GM18951 (cell line): ENCODE data around the gene PACC1.

Source experiments
- POLR2A ChIP-seq: IDR thresholded peaks from 4 replicates; pipeline ENCODE4 v1.6.1; 2011; ENCODE audit warnings: mild to moderate bottlenecking; ENCODE audit not compliant: insufficient read length, insufficient read depth; ENCODE audit errors: extremely low read depth
- in situ Hi-C: fragments of 300-500 bp; cut with MboI; formaldehyde crosslinking; loops from one replicate; pipeline ENCODE4 v1.12.0; 2022; ENCODE audit warnings: low sequenced_read_pairs, mixed read lengths, inconsistent platforms; ENCODE audit not compliant: unreplicated experiment

Gene PACC1

DNA sequence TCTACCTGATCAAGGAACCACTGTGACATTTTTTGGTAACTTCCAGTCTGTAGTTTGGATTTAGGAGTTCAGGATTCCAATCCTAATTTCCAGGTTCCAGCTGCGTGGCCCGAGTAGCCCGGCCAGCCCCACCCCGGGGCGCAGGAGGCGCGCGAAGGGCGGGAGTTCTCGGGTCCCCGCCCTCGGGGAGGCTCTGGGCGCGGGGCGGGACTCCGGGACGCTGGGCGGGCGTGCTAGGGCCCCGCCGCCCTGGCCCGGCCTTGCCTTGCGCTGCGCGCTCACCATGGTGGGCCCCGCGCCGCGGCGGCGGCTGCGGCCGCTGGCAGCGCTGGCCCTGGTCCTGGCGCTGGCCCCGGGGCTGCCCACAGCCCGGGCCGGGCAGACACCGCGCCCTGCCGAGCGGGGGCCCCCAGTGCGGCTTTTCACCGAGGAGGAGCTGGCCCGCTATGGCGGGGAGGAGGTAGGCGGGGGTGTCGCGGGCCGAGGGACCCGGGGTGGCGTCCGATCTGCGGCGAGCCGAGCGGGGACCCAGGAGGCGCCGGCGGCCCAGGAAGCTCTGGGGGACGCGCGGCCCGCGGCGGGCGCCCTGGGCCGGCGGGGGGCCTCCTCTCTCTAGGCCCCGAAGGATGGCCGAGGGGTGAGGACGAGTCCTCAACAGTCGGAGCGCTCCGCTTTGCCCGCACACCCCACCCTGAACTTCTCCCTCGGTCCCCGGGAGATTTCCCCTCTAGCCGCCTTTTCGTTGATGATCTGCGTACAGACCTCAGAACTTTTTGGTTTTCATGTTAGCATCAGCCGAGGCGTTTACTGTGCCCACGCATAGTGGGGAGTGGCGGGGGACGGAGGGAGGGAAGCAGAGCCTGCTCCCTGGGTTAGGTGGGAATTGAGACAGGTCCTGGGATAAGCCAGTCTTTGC lies 18.2 kb upstream of the PACC1 start, which contains the start of gene NENF:
TSS of gene NENF (plus strand) at position 260 of the 916 bp plus-strand sequence. CDS start at position 284, 24 bp downstream.
- in situ Hi-C loops: no loop called here
- TF ChIP-seq POLR2A: peak; percentile 91

DNA sequence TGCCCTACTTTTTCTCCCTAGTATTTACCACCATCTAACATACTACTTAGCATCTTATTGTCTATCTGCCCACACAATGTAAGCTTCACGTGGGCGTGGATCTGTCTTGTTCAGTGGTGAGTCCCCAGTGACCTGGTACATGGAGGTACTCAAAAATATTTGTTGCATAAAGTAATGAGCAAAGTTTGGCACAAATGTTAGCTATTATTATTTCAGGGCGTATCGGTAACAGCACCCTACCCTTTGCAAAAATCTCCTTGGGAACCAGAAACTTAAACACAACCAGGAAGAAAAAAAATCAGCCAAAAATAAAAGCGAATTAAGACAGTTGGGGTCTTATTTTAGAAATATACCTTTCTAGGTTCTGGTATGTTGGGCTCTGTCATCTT lies 17.6 kb upstream of the PACC1 start:
- in situ Hi-C loops: no loop called here
- TF ChIP-seq POLR2A: no peak

DNA sequence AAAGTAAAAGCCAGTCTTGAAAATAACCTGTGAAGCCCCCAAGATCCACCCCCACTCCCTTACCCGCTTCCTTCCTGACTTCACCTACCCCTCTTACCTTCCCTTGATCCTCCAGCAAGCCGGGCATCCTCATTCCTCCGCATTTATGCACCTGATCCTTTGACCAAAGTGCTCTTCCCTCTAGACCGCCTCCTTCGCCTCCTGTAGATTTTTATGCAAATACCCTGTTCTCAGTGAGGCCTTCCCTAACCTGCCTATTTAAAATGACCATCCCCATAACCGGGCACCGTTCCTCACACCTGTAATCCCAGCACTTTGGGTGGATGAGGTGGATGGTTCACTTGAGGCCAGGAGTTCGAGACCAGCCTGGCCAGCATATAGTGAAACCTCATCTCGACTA lies 17.0 kb upstream of the PACC1 start:
- in situ Hi-C loops: no loop called here
- TF ChIP-seq POLR2A: no peak

DNA sequence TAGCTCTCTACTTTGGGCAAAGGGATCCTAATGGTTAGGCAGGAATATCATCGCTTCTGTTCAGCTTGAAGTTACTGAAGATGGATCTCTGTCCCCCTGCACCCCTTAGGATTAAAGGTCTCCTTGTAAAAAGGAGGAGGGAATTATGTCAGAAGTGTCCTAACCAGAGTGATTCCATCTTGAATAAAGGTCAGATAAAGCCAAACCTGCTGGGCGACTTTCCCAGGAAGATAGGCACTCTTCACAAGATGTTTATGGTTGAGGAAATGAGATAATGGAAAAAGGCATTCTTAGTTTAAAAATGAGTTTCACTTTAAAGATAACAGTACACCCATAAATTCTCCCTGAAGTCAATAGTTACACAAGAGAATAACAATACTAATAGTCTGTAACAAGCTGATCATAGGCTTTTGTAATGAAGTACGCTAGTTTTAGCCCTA lies 16.3 kb upstream of the PACC1 start:
- TF ChIP-seq POLR2A: no peak
- in situ Hi-C loops: no loop called here

DNA sequence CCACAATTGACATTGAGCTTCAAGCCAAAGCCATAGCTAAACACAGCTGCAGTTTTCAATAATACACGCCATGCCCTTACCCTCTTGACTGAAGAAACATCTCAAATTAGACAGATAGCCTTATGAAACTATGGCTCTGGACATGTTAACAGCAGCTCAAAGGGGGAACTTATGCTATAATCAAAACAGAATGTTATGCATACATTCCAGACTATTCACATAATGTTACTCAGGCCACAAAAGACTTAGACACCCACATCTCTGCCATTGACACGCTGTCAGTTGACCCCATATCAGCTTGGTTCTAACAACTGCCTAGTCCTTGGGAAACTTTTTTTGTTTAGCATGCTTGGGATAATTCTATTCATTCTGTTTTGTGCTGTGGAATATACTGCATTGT lies 15.7 kb upstream of the PACC1 start:
- TF ChIP-seq POLR2A: no peak
- in situ Hi-C loops: no loop called here

DNA sequence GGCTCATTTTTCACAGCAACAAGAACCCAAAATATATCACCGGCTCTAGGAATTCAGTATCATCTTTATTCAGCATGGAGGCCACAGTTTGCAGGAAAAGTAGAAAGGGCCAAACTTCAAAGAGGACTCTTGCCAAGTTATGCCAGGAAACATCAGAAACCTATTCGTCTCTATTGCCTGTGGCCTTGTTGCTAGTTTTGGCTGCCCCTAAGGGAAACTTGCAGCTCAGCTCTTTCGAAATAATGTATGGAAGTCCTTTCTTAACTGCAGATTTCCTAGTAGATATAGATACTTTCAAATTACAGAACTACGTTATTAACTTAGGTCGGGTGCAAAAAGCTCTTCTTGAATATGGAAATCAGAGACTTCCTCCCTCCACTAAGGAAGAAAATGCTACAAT lies 13.8 kb upstream of the PACC1 start:
- no peak for TF ChIP-seq POLR2A
- in situ Hi-C loops: no loop called here

DNA sequence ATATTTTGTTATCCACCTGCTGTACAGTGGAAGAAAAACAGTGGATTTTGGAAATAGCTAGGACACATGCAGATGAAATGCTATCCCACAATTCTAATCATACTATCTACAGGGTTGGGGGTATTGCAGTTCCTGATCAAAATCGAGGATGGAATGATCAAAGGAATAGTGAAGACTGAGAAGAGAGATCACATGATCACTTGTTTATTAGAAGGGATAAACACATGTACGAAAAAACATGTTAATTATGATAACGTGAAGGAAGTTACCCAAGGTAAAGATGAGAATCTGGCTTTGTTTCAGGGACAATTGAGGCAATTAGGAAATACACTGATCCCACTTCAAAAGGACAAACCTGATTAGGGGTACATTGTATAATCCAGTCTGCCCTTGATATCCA lies 9.2 kb upstream of the PACC1 start:
- in situ Hi-C loops: no loop called here

DNA sequence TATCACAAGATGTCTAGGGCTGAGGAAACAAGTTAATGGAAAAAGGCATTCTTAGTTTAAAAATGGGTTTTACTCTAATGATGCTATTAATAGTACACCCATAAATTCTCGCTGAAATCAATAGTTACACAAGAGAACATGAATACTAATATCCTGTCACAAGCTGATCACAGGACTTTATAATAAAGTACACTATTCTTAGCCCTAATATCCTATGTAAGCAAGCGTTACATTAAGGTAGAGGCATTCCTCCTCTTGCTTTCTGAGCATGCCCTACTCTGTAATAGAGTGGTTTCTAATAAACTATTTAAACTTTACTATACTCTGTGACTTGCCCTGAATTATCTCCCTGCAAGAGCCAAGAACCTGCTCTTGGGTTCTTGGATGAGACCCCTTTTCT lies 6.5 kb upstream of the PACC1 start:
- in situ Hi-C loops: no loop called here
- no peak for TF ChIP-seq POLR2A

More for the DNA sequence above, 9.2 kb upstream of the PACC1 start:
- TF ChIP-seq POLR2A: no peak

DNA sequence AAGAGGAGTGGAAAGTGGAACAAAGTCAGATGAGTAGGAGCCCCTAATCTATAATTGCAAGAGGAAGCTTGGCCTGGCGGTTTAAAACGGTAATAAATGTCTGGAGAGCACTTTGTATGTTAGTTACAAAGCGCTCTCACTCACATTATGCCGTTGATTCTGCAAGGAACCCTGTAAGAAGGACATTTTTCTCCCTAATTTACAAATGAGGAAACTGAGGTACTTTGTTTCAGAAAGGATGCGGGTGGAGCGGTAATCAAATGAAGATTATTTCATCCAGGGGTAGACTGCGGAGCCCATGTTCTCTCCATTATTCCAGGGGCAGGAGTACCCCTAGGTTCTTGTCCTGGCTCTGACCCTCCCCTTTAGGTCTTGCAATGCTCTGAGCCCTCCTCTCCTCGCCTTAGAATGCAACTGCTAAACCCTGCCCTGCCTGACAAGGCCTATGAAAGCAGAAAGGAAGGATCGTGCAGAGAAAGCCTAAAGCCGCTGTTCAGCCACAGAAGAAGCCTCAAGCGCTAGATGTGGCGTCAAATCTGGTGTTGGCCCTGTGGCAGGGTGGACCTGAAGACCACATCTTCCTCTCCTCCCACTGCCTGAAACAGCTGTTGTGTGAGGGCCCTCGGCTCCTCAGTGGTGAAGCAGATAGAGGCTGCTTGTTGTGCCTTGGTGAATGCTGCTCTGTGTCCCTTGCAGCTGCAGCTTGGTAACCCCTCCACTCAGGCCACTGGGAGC lies 588 bp upstream of the PACC1 start:
- TF ChIP-seq POLR2A: no peak
- in situ Hi-C loops: no loop called here

DNA sequence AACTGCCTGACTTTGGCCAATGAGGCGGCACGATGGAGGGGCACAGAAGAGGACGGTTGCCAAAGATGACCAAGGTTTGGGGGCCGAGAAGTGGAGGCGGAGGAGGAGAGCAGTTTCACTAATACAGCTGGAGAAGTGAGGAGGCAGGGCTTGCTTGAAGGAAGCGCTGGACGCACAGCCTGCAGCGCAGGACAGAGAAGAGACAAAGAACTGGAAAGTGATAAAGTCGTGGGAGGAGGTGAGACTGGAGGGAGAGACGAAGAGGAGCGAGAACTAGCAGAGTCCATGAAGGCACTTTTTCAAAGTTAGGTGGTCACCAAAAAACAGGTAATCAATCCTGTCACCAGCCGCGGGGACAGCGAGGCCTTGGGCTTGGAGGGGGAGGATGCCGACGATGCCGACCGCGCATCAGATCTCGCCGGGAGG lies 771 bp downstream of the PACC1 start:
- TF ChIP-seq POLR2A: no peak
- in situ Hi-C loops: no loop called here

DNA sequence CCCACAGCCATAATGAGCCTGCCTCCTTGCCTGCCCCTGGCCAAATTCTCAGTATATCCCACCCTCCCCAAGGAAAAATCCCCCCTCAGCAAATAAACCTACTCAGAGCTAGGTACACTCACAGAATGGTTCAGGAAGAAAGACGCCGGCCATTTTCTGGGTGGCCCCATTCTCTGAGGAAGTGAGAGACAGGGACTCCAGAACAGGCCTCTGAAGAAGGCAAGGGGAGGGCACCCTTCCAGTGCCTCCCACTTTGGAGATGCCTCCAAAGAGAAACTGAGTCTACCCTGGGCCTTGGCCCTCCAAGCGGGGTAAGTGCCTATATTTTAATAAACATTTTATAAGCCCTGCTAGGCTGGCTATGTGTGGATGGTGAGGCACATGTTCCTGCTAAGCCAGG lies 2.3 kb downstream of the PACC1 start:
- no peak for TF ChIP-seq POLR2A
- in situ Hi-C loops: no loop called here

DNA sequence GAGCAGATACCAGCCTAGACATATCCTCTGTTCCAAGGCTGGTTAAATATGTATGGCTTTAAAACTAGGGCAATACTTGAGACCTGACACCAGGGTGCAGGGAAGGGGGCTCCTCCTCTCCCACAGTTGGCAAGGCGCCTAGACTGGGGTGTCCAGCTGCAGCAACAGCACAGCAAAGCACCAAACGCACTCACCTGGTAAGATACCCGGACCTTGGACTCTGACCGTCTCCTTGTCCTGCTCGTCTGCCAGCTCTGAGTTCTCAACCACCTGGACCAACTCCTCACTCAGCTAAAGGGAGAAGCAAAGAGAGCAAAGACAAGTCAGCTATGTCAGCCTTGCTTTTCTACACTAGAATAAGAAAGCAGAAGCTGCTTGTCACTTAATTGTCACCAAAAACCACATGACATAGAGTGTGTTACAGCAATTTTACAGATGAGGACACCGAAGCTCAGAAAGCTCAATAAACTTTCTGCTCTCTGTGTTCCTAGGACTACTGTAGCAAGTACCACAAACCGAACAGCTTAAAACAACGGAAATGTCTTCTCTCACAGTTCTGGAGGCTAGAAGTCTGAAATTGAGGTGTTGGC lies 4.4 kb downstream of the PACC1 start:
- no peak for TF ChIP-seq POLR2A
- in situ Hi-C loops: no loop called here

DNA sequence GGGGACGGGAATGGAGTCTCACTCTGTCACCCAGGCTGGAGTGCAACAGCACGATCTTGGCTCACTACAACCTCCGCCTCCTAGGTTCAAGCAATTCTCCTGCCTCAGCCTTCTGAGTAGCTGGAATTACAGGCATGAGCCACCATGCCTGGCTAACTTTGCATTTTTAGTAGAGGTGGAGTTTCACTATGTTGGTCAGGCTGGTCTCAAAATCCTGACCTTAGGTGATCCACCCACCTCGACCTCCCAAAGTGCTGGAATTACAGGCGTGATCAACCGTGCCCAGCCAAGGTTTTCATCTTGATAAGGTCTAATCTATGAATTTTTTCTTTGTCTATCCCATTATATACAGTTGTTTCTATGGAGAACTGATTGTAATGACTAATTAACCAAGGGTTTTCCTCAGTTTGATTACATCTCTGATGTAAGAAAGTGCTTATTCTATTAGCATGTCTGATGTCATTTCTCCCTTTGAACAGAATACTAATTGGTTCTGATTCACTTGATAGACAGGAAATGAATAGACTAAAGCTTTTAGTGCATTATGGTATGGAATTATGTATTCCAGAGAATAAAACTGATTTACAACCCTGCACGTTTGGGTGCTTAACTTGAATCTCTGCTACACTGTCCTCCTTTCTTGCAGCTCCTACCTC lies 11.9 kb downstream of the PACC1 start:
- no peak for TF ChIP-seq POLR2A

DNA sequence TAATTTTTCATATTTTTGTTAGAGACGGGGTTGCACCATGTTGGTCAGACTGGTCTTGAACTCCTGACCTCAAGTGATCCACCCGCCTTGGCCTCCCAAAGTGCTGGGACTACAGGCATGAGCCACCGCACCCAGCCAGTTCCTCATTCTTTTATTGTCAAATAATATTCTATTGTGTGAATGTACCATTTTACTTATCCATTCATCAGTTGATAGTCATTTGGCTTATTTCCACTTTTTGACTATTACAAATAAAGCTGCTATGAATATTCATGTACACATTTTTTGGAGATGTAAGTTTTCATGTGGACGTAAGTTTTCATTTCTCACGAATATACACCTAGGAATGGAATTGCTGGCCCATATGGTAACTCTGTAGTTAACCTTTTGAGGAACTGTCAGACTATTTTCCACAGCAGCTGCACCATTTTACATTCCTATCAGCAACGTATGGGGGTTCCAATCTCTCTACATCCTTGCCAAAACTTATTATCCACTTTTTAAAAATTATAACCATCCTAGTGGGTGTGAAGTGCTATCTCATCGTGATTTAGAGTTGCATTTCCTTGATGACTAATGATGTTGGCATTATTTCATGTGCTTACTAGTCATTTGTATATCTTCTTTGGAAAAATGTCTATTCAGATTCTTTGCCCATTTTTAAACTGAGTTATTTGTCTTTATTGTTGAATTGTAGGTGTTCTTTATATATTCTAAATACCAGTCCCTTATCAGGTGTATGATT lies 12.7 kb downstream of the PACC1 start:
- in situ Hi-C loops: no loop called here
- no peak for TF ChIP-seq POLR2A

More for the DNA sequence above, 11.9 kb downstream of the PACC1 start:
- in situ Hi-C loops: no loop called here
